H9 (cell line): ENCODE data around the gene ERC2. TPM values are rescaled to one million over a fixed set of nuclear protein-coding genes. Genes with fewer than 3 reads are reported as not detected.

Experiments used
- DNase-seq: peaks from one replicate; pipeline ENCODE4 v3.0.0-alpha.2; 2017
- H2AFZ ChIP-seq: one replicate; pipeline ENCODE4 v1.6.1; 2013; ENCODE audit warnings: mild to moderate bottlenecking, low read length, control low read depth, moderate library complexity
- H2AK5ac ChIP-seq: 2 replicates; pipeline ENCODE4 v1.6.1; 2013; ENCODE audit warnings: low read length, control low read depth, mixed read lengths; ENCODE audit not compliant: insufficient read length
- H2BK120ac ChIP-seq: one replicate; pipeline ENCODE4 v1.6.1; 2013; ENCODE audit warnings: low read depth, mild to moderate bottlenecking, low read length, control low read depth, inconsistent platforms; ENCODE audit not compliant: poor library complexity, severe bottlenecking
- H2BK12ac ChIP-seq: 2 replicates; pipeline ENCODE4 v1.6.1; 2013; ENCODE audit warnings: low read length, control low read depth, mixed read lengths, low read depth; ENCODE audit not compliant: insufficient read length
- H2BK15ac ChIP-seq: 2 replicates; pipeline ENCODE4 v1.6.1; 2013; ENCODE audit warnings: low read depth, low read length, control low read depth
- H2BK20ac ChIP-seq: one replicate; pipeline ENCODE4 v1.6.1; 2013; ENCODE audit warnings: low read depth, mild to moderate bottlenecking, low read length, control low read depth, inconsistent platforms; ENCODE audit not compliant: poor library complexity, severe bottlenecking
- H2BK5ac ChIP-seq: 2 replicates; pipeline ENCODE4 v1.6.1; 2013; ENCODE audit warnings: low read length, control low read depth, mixed read lengths; ENCODE audit not compliant: insufficient read length
- H3K14ac ChIP-seq: 2 replicates; pipeline ENCODE4 v1.6.1; 2013; ENCODE audit warnings: low read length, control low read depth; ENCODE audit not compliant: insufficient read depth
- H3K18ac ChIP-seq: 2 replicates; pipeline ENCODE4 v1.6.1; 2013; ENCODE audit warnings: low read depth, mild to moderate bottlenecking, mixed read lengths, low read length, control low read depth; ENCODE audit not compliant: insufficient read length
- H3K23ac ChIP-seq: 2 replicates; pipeline ENCODE4 v1.6.1; 2013; ENCODE audit warnings: low read length, control low read depth, mixed read lengths, low read depth; ENCODE audit not compliant: insufficient read length
- H3K23me2 ChIP-seq: 2 replicates; pipeline ENCODE4 v1.6.1; 2013; ENCODE audit warnings: low read depth, mild to moderate bottlenecking, mixed read lengths, low read length, control low read depth; ENCODE audit not compliant: insufficient read length, poor library complexity, severe bottlenecking
- H3K27ac ChIP-seq: 2 replicates; pipeline ENCODE4 v1.5.1; 2013; ENCODE audit warnings: low read length, control low read depth, mixed read lengths, low read depth; ENCODE audit not compliant: insufficient read length
- H3K27me3 ChIP-seq: 2 replicates; pipeline ENCODE4 v1.6.1; 2013; ENCODE audit warnings: low read length, control low read depth, inconsistent platforms; ENCODE audit not compliant: insufficient read depth
- H3K4ac ChIP-seq: 2 replicates; pipeline ENCODE4 v1.6.1; 2013; ENCODE audit warnings: low read depth, mild to moderate bottlenecking, control low read depth, inconsistent platforms, low read length, moderate library complexity
- H3K4me1 ChIP-seq: 2 replicates; pipeline ENCODE4 v1.6.1; 2013; ENCODE audit warnings: low read length, control low read depth, inconsistent platforms; ENCODE audit not compliant: insufficient read depth
- H3K4me2 ChIP-seq: 2 replicates; pipeline ENCODE4 v1.6.1; 2013; ENCODE audit warnings: low read length, control low read depth, mixed read lengths; ENCODE audit not compliant: insufficient read length, insufficient read depth
- H3K56ac ChIP-seq: 2 replicates; pipeline ENCODE4 v1.6.1; 2013; ENCODE audit warnings: low read depth, mild to moderate bottlenecking, mixed read lengths, low read length, control low read depth; ENCODE audit not compliant: insufficient read length
- H3K79me1 ChIP-seq: 2 replicates; pipeline ENCODE4 v1.6.1; 2013; ENCODE audit warnings: low read depth, mild to moderate bottlenecking, moderate library complexity, low read length, control low read depth, inconsistent platforms; ENCODE audit not compliant: insufficient read depth, poor library complexity, severe bottlenecking
- H3K79me2 ChIP-seq: 2 replicates; pipeline ENCODE4 v1.6.1; 2013; ENCODE audit warnings: low read length, control low read depth, inconsistent platforms; ENCODE audit not compliant: insufficient read depth
- H3K9ac ChIP-seq: 2 replicates; pipeline ENCODE4 v1.6.1; 2013; ENCODE audit warnings: low read length, control low read depth, mixed read lengths; ENCODE audit not compliant: insufficient read length; ENCODE audit errors: extremely low read depth
- H3K9me3 ChIP-seq: one replicate; pipeline ENCODE4 v1.6.1; 2013; ENCODE audit warnings: low read depth, low read length, inconsistent platforms; ENCODE audit not compliant: control insufficient read depth
- H3T11ph ChIP-seq: one replicate; pipeline ENCODE4 v1.6.1; 2013; ENCODE audit warnings: mild to moderate bottlenecking, low read length, control low read depth, inconsistent platforms
- H4K20me1 ChIP-seq: one replicate; pipeline ENCODE4 v1.6.1; 2013; ENCODE audit not compliant: control insufficient read depth, insufficient read length, insufficient read depth
- H4K5ac ChIP-seq: 2 replicates; pipeline ENCODE4 v1.6.1; 2013; ENCODE audit warnings: low read depth, mild to moderate bottlenecking, mixed read lengths, low read length, control low read depth; ENCODE audit not compliant: insufficient read length
- H4K8ac ChIP-seq: replicated peaks from 2 replicates; pipeline ENCODE4 v1.6.1; 2013; ENCODE audit warnings: low read length, control low read depth, mixed read lengths, low read depth; ENCODE audit not compliant: insufficient read length
- H4K91ac ChIP-seq: 2 replicates; pipeline ENCODE4 v1.6.1; 2013; ENCODE audit warnings: low read depth, mild to moderate bottlenecking, moderate library complexity, mixed read lengths, low read length, control low read depth; ENCODE audit not compliant: insufficient read length
- H3K27ac Mint-ChIP-seq, 3 experiments: 2 replicates in 2 of 3; 3 replicates in 1 of 3; pipeline ENCODE4 v1.8.0; 2020 to 2021; ENCODE audit warnings: mixed read lengths in 3 of 3, mild to moderate bottlenecking in 1 of 3, moderate library complexity in 1 of 3
- H3K27me3 Mint-ChIP-seq: 2 replicates; pipeline ENCODE4 v1.8.0; 2021; ENCODE audit warnings: low read depth, mild to moderate bottlenecking, moderate library complexity, mixed read lengths
- H3K36me3 Mint-ChIP-seq, 3 experiments: 2 replicates in 2 of 3; 3 replicates in 1 of 3; pipeline ENCODE4 v1.8.0; 2020 to 2021; ENCODE audit warnings: low read depth in 3 of 3, mixed read lengths in 3 of 3; ENCODE audit not compliant: insufficient read depth in 1 of 3
- H3K4me1 Mint-ChIP-seq, 2 experiments: 2 replicates each; pipeline ENCODE4 v1.8.0; 2020; ENCODE audit warnings: mixed read lengths in 2 of 2
- H3K4me3 Mint-ChIP-seq, 2 experiments: 2 replicates in 1 of 2; 3 replicates in 1 of 2; pipeline ENCODE4 v1.8.0; 2020 to 2021; ENCODE audit warnings: mild to moderate bottlenecking in 2 of 2, mixed read lengths in 2 of 2, moderate library complexity in 1 of 2
- H3K9me3 Mint-ChIP-seq, 2 experiments: 2 replicates in 1 of 2; 3 replicates in 1 of 2; pipeline ENCODE4 v1.8.0; 2020; ENCODE audit warnings: mild to moderate bottlenecking in 2 of 2, mixed read lengths in 2 of 2, moderate library complexity in 1 of 2
- CTCF ChIP-seq: fragments of 200-600 bp; sonication (generic); conservative IDR thresholded peaks from 3 replicates; pipeline ENCODE4 v1.8.0; 2021; ENCODE audit warnings: antibody characterized with exemption, mild to moderate bottlenecking
- WGBS: extraction: QIAGEN DNeasy Blood & Tissue Kit; methylation state at CpG from one replicate; pipeline ENCODE4 v1.1.7; 2013; ENCODE audit warnings: missing lambda C conversion rate, low lambda C conversion rate, mixed read lengths; ENCODE audit not compliant: insufficient read length; ENCODE audit errors: extremely low coverage; 5-methylcytosine and 5-hydroxymethylcytosine counted together
- total RNA-seq: library from RNA; stranded (reverse); gene quantifications from 2 replicates; pipeline ENCODE4 v1.2.1, GENCODE V29; 2021

Gene ERC2
- total RNA-seq, 1 experiment from 2014 or later: 15.4 TPM

- no peak overlapping the region for H3K23ac ChIP-seq
- Mint-ChIP-seq H3K36me3 (peaks cover 0 to 3% (median 0%) of the 10 kb centered on the region in 3 experiments; a peak in 1 of 7 replicates), H3K27me3 (no peaks in the 10 kb centered on the region), H3K9me3 (no peaks in the 10 kb centered on the region), H3K27ac (0 out of 7 replicates have a peak overlapping the region, but pooled peaks of 1 of the 3 experiments have one; percentile 74), H3K4me3 (no peak overlapping the region), H3K4me1 (peaks cover 21 to 31% of the 10 kb centered on the region in 2 experiments)
- H3K4me1 ChIP-seq: peaks cover 5% of the 10 kb centered on the region; the same call in 1 of the 2 replicates
- H3K79me2 ChIP-seq: no peaks in the 10 kb centered on the region
- H3K9ac ChIP-seq: no peak overlapping the region
- no peak overlapping the region for H3K56ac ChIP-seq
- no peak overlapping the region for H4K91ac ChIP-seq
- H4K5ac ChIP-seq: no peak overlapping the region
- H4K20me1 ChIP-seq: no peaks in the 10 kb centered on the region
- no peaks in the 10 kb centered on the region for H3K79me1 ChIP-seq
- no peak overlapping the region for H2BK20ac ChIP-seq
- no peaks in the 10 kb centered on the region for H3K23me2 ChIP-seq
- H3K4me2 ChIP-seq: no peak overlapping the region
- H2BK12ac ChIP-seq: no peak overlapping the region
- H3T11ph ChIP-seq: no peak overlapping the region
- H3K9me3 ChIP-seq: no peaks in the 10 kb centered on the region
- H2AK5ac ChIP-seq: no peak overlapping the region
- TF ChIP-seq CTCF: no peak
- no peak overlapping the region for H2BK15ac ChIP-seq
- DNase-seq: no peak
- H2BK5ac ChIP-seq: no peak overlapping the region
- no peak overlapping the region for H4K8ac ChIP-seq
- H3K14ac ChIP-seq: no peak overlapping the region
- no peak overlapping the region for H3K4ac ChIP-seq
- WGBS: no CpG with 5 or more reads among the region's 2 CpGs
- no peak overlapping the region for H3K27ac ChIP-seq
- no peak overlapping the region for H2AFZ ChIP-seq
- H3K27me3 ChIP-seq: no peaks in the 10 kb centered on the region
- no peak overlapping the region for H2BK120ac ChIP-seq
- no peak overlapping the region for H3K18ac ChIP-seq
Measured at GRCh38 chr3:56322862-56323261, 145.4 kb downstream of the ERC2 start.
